IPS DF 19.7 (cell line): ENCODE data around the gene DPP8.

Source experiments
- DNase-seq: peaks from one replicate; pipeline ENCODE4 v3.0.0-alpha.2; 2013; ENCODE audit warnings: low read depth, low spot score

The DPP8 gene

DNA sequence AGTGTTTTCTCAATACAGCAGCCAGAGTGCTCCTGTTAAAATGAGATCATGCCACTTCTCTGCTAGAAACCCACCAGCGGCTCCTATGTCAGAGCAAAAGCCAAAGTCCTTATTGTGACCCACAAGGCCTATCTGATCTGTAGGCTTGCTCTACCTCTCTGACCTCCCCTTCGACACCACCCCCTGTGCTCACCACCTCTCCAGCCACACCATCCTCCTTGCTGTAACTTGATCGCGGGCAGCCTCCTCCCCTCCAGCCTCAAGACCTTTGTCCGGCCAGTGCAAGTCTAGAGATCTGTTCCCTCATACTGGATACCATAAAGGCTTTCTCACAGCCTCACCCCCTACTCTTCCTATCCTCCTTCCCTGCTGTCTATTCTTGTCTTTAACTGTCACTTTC, 92.8 kb downstream of the DPP8 start:
- no peak for DNase-seq

DNA sequence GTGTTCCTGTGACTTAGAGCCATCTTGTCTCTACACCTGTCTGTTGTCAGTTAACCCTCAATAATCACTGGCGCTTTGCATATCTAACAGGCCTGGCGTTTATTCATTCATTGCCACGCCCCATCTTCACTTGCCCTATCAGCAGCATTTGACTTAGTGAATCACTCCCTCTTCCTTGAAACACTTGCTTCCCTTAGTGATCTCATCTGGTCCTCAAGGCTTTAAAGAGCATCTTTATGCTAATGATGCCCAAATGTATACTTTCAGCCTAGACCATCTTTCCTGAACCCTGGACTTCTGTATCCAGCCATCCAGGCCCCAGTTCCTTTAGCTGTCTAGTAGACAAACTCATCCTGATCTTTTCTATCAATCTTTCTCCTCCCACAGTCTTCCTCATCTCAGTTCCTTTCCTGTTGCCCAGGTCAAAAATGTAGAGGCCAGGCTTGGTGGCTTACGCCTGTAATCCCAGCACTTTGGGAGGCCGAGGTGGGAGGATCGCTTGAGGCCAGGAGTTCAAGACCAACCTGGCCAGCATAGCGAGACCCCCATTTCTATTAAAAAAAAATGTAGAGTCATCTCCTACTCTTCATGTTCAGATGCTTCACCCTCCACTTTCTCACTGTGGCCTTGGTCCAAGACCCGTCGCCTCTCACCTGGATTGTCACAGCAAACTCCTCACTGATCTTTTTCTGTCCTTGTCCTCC, 93.4 kb downstream of the DPP8 start:
- no peak for DNase-seq

DNA sequence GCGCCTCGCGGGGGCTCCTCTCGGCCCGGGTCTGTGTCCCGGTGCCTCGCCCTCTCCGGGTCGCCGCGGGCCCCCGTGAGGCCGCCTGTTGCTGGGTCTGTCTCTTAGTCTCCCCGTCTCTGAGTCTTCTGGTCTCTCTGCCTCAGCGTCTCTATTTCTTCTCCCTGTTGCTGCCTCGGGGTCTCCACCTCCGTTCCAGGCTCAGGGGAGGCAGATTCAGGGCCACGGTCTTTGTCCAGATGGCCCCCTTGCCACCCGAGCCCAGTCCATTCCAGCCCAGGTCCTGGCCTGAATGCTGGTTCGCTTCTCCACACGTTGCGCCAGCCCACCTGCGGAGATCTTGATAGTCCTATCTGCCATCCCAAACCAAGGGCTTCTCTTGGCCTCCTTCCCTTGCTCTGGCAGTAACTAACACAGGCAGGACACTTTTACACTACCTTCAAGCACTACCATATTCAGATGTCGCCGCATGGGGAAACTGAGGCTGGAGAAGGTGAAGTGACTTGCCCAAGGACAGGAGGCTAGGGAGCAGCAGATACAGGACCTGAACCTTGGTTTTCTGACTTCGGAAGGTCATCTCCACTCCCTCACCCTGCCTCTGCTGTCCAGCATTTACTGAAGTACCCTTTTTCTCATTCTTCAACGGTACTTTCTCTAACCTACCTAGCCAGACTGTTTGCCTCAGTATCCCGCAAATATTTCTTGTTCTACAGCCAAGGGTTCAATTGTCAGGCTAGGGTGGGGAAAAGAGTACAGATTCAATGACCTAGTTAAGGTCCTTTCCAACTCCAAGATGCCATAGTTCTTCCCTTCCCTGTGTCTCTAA, 94.1 kb downstream of the DPP8 start:
- no peak for DNase-seq

DNA sequence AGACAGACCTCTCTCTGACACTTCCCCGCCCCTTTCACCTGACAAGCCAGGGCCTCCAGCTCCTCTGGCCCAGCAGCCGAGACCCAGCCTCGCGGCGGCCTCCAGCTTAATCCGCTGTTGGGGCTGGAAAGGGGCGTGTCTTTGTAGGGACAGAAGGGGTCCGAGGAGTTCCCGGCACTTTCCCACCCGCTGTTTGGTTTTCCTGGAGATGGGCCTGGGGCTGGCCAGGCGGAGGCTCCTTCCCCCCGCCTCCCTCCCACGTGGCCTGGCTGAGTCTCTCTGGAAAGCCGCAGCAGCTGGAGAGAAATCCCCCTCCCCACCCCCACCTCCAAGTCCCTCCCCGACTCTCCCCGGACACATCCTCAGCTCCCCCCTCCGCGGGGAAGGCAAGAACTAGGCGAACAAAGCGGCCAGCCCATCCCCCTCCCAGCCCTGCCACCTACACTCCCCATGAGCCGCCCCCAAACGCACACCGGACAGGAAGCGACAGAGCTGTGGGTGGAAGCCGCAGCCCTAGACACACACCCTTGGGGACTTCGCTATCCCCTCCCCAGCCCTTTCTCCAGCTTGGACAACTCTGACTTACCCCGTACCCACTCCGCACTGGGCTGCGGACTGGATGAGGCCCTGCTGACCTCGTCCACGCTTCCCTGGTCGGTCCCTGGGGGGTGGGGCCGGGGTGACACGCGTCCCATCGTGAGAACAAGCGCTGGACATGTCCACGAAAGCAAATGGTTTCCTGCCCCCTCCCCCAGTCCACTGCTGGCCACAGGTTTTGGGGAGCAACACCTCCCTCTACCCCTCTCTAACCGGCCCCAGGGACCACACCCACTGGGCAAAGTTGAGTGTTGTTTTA, 95.9 kb downstream of the DPP8 start:
- peak; percentile 94 for DNase-seq

DNA sequence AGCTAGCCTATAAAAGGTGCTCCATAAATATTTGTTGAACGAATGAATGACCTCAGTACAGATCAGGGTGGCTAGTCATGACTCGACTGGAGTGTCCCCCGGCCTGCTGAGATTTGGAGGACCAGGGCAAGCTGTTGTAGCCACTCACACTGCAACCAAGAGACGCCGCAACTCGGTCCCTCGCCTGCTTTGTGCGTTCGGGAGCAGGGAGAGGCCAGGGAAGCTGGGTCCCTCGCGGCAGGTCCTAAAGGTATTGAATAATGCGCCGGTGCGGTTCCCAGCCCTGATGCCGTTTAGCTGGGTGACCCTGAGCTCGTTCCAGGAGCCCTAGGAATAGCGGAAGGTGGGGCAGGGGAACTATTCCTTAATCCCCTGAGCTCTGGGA, 96.5 kb downstream of the DPP8 start:
- no peak for DNase-seq

DNA sequence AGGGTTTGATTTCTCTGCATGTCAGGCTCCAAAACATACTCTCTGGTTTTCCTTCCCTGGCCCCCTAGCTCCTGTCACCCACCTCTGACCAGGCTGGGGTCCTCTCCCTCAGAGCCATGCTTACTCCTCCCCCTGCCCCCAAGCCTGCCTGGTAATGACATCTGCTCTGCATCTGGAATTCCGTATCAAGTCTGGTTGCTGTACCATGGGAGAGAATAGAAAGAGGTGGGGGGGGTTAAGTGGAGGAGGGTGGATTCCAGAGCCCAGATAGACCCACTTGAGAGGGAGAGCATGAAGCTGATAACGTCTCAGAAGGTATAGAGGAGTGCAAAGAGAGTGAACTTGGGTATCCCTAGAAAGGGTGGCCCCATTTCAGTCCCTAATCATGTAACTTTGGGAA, 98.9 kb downstream of the DPP8 start:
- no peak for DNase-seq

DNA sequence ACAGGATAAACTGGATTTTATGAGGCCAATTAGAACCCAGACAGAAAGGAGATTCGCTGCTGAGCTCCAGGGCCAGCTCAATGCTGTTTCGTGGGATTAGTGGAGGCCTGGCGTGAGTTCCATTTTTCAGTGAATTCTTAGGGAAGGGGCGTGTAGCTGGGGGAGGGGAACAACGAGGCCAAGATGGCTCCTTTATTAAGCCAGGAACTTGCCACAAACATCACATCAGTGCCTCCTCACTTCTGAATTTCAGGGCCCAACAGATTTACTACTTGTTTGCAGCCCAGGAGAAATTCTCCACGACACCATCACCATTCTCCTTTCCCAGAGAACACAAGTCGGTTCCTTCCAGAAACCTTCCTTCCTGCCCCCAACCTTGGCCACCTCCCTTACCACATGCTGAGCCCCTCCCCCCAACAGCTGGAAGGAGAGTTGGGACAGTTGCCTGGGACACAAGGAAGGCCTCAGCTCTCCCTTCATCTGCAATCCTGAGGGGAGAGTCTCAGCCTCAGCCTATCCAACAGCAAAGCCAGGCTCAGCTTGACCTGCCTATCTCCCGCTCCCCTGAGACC, 100.6 kb downstream of the DPP8 start:
- DNase-seq: peak; percentile 78

DNA sequence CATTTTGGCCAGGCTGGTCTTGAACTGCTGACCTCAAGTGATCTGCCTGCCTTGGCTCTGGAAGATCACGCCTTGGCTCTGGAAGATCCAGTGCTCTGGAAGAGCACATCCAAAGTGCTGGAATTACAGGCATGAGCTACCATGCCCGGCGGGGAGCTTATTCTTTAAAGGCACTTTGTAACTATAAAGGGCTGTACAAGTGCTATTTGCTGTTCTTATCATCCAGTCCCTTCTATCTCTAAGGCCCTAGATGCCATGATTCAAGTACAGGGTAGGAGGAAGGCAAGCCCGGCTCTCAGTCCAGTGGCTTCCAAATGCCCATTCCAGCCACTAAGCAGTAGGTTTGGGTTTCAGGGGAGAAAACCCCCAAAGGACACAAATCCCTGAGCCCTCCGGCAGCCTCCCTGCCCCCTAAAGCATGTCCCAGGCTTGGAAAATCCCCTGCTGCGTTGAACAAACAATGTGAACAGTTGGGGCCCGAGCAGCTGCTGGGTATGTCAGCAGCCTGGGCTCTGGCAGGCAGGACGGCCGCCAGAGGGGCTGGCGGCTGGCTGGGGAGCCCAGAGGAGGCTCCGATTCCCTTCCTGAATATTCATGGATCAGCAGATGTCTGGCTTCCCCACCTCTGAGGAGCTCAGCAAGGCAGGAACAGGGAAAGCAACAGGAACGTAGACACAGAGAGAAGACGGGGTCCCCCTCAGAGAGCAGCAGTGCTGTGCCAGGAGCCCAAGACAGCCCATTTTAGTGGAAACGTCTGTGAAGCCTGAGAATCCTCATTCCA, 102.5 kb downstream of the DPP8 start:
- DNase-seq: peak; percentile 83

DNA sequence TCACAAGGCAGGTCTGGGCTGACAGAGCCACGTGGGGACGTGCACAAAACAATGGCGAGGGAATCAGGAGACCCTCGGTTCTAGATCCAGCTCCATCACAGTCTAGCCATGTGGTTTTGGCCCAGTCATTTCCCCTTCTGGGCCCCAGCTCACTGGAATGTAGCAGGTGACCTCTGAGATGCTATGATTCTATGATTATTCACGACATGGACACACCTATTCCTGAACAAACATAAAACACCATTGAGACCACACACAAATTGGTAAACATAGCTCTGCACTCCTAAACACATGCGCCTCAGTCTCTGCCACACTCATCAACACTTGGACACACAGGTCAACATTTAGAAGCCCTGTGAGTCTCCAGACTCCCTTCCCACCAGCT, 103.7 kb downstream of the DPP8 start:
- no peak for DNase-seq

DNA sequence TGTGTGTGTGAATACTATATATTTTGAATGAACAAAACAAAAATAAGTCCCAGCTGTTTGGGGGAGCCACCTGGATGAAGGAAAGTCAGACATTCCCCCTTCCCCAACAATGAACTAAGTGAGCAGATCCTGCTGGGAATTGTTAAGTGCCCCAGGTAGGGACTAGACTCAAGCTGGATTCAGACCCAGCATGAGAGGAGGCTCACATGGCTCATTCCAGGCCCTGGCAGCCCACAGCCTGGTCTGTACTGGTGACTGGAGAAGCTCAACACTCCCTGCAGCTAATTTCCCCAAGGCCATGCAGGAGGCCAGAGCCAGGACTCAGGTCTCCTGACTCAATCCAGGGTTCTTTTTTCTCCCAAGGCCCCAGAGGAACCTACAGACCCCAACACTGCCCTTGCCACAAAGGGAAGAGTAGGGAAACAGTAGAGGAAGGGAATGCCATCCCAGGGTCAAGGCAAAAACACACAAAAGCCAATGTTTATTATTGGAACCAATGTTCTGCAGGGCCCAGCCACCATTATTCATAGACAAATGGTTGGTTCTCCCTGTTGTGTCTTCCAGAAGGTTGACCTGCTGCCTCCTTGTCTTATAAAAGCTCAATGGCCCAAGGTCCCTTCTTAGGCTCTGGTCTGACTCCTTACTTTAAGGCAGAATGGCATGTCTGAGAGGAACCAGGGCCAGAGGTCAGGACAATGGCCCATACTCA, 104.3 kb downstream of the DPP8 start:
- no peak for DNase-seq

DNA sequence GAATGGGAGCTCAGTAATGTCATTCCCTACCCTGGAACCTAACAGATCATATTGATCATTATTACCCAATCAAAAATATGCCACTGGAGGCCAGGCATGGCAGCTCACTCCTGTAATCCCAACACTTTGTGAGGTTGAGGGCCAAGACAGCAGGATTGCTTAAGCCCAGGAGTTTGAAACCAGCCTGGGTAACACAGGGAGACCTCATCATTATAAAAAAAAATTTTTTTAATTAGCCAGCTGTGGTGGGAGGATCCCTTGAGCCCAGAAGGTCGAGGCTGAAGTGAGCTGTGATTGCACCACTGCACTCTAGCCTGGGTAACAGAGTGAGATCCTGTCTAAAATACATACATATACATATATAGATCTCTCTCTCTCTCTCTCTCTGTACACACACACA, 104.9 kb downstream of the DPP8 start:
- no peak for DNase-seq

DNA sequence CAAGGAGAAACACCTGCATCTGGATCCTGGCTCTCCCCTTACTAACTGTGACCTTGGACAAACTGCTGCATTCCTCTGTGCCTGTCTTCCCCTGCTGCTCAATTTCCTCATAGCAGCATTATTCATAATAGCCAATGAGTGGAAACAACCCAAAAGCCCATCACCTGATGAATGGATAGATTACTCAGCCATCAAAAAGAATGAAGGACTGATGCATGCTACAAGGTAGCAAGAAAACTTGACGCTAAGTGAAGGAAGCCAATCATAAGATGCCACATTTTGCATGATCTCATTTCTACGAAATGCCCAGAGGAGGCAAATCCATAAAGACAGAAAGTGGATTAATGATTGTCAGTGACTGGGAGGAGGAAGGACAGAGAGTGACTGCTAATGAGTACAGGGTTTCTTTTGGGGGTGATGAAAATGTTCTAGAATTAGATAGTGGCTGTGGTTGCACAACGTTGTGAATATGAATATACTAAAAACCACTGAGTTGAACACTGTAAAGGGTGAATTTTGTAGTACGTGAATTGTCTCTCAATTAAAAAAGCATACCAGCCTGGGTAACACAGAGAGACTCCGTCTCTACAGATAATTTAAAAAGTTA, 105.9 kb downstream of the DPP8 start:
- no peak for DNase-seq

DNA sequence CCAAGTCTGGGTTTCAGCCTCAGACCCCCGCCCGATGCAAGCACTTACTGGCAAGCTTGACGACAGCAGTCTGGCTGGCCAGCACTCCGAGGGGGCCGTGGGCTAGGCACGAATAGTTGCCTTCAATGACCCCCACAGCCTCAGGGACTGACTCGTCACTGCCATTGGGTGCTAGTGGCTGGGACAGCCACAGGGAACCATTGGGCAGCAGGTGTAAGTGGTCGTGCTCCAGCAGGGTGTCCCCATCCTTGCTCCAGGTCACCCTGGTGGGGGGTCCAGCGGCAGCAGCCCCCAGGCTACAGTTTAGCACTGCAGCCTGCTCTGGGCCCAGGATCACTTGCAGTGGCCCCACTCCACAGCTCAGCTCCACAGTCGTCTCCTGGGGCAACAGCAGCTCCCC, 106.5 kb downstream of the DPP8 start:
- DNase-seq: no peak

DNA sequence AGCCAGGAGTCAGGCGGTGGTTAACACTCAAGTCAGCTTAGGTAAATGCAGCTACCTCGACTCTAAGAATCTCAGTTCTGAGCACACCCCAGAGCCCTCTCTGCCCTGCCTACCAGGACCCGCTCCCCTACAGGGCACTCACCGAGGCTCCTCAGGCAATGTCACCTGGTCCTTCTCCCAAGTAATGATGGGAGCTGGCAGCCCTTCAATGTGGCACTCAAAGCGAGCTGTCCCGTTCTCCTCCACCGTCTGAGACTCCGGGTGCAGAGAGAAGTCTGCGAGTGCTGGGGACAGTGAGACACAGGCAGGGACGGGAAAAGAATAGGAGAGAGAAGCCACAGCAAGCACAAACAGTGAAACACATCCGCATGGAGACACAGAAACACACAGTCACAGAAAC, 107.5 kb downstream of the DPP8 start:
- DNase-seq: no peak

DNA sequence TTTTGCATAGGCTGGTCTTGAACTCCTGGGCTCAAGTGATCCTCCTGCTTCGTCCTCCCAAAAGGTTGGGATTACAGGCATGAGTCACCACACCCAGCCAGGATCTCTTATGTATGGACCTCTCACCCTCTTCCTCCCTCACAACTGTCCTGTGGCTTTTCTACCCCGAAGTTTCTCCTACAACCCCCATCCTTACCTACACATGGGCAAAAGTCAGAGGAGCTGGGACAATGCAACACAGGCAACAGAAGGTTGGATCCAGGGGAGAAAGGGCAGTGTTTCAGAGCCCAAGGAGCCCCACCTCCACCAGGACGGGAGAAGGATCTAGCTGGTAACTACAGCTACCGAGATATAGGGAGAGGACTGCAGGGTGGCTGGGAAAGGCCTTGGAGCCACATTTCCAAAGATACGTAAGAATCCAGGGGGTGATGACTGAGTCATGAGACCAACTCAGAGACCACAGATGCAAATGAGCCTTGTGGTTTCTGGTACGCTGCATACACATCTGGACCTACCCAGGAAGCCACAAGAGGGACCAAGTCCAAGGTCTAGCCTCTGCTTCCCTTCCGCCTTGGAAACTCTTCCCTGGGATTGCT, 108.4 kb downstream of the DPP8 start:
- no peak for DNase-seq

DNA sequence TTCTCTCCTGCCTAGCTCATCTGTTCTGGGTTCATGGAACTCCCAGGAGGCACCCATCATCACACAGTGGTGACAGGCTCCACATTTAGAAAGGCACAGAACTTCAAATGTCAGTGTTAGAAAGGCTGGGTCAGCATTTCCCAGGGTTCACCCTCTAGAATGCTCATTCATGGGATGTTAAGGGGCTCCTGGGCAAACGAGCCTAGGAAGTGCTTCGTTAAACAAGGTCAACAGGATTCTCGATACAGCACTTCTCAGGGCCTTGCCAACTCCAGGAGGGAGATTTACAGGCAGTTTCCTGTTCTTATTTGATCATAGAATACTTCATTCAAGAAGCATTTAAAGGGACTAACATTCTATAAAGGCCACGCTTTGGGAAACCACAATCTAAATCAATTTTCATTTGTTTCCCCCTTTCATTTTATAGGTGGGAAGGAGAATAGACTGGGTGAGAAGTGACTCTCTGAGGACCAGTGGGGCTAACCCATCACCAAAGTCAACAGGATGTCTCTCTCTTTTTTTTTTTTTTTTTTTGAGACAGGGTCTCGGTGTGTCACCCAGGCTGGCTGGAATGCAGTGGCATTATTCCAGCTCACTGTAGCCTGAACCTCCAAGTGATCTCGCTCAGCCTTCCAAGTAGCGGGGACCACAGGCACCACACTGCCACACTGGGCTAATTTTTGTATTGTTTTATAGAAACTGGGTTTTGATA, 109.0 kb downstream of the DPP8 start:
- no peak for DNase-seq

DNA sequence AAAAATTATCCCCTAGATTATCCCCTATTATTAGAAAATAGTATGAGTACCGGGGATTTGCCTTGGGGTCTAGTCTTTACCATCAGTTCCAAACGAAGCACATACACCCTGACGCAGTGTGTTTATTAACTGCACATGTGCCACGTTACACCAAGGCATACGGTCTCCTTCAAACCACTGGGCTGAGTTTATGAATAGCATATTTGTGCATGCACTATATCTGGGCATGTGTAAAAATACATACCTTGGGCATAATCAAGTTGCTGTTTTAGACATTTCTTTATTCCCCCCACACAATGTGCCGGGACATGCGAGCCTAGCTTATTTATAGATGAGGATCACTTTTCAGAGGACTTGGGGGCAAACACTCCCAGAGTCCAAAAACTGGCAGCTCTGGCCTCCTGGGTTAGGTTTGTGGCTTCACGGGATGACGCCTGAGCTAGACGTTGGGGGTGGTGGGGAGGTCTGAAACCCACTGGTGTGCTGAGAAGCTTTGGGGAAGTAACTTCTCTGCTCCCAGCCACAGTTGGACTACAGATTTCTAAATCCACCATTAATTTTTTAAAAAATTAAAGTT, 111.0 kb downstream of the DPP8 start:
- no peak for DNase-seq

DNA sequence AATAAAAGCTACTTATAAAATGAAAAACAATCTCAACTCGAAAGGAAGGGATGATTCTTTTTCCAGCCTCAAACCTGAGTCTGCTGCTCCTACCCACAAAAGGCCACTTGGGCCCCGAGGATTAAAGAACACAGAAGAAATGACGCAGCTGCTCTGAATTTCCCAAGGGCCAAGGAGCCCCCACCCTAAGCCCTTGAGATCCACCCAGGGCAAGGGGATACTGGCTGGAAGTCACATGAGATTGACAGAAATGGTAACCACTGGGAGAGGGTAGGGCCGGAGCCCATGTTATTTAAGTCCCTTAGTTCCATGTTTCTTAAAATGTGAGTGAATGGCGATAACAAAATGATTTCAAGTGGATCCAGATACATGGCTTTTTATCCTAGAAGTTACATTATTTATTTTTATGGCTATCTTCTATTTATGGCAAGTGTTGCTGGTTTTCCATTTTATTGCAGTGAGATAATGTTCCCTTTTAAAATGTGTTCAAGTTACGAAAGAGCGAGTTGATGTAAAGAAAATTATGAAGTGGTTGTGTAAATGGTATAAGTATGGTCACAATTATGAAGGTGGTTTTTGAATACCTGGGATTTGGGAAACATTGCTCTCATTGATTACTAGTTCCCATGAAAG, 111.6 kb downstream of the DPP8 start:
- no peak for DNase-seq
